ENCODE measurements around the gene C19orf67.

- TF ChIP-seq CTCF (conservative IDR thresholded peaks at IDR 0.05; ENCODE audit: low read depth, low read length) (no peak), EZH2phosphoT487 (IDR thresholded peaks at IDR 0.05; ENCODE audit: borderline replicate concordance, low read length) (no peak)
Observed at GRCh38 chr19:14090509-14091080, 5.0 kb upstream of the C19orf67 start, which contains the start of gene SAMD1.
